CD14-positive monocyte (primary cell): ENCODE data around the gene HM13. TPM values are rescaled to one million over a fixed set of nuclear protein-coding genes. Genes with fewer than 3 reads are reported as not detected.
A peak's percentile ranks its signal among the peaks of the same experiment; 100 is the strongest.

Experiments used
- DNase-seq, 3 donors: peaks; one replicate each; pipeline ENCODE4 v3.0.0-alpha.2; 2011 to 2022
- H2AFZ ChIP-seq: 2 replicates; pipeline ENCODE4 v1.6.0; 2012; ENCODE audit warnings: mild to moderate bottlenecking, low read depth, low read length, inconsistent platforms; ENCODE audit not compliant: insufficient read depth, poor library complexity, severe bottlenecking
- H3K27ac ChIP-seq, 2 donors: 1 replicate in 1 of 2; 2 replicates in 1 of 2; pipeline ENCODE4 v1.5.1; 2012 to 2013; ENCODE audit warnings: low read length in 2 of 2, control low read depth in 1 of 2, inconsistent platforms in 1 of 2, low read depth in 1 of 2, mild to moderate bottlenecking in 1 of 2
- H3K27me3 ChIP-seq, 2 donors: one replicate each; pipeline versions ENCODE4 v1.6.0 to v1.6.1; 2011 to 2013; ENCODE audit warnings: low read length in 2 of 2; ENCODE audit not compliant: control insufficient read depth in 2 of 2, insufficient read depth in 2 of 2
- H3K36me3 ChIP-seq, 2 donors: replicated peaks in 1 of 2; 1 replicate in 1 of 2; 2 replicates in 1 of 2; pipeline versions ENCODE4 v1.5.1 to v1.6.1; 2012 to 2013; ENCODE audit warnings: low read length in 2 of 2, control low read depth in 1 of 2, inconsistent platforms in 1 of 2, mild to moderate bottlenecking in 1 of 2; ENCODE audit not compliant: insufficient read depth in 2 of 2, control insufficient read depth in 1 of 2
- H3K4me1 ChIP-seq, 2 donors: 1 replicate in 1 of 2; 2 replicates in 1 of 2; pipeline versions ENCODE4 v1.5.1 to v1.6.1; 2012 to 2013; ENCODE audit warnings: low read length in 2 of 2, control low read depth in 1 of 2, inconsistent platforms in 1 of 2, mild to moderate bottlenecking in 1 of 2, moderate library complexity in 1 of 2; ENCODE audit not compliant: insufficient read depth in 2 of 2, control insufficient read depth in 1 of 2
- H3K4me2 ChIP-seq: replicated peaks from 2 replicates; pipeline ENCODE3; 2012; ENCODE audit warnings: low read length, moderate library complexity, mild to moderate bottlenecking; ENCODE audit not compliant: poor library complexity, severe bottlenecking; ENCODE audit errors: extremely low read depth
- H3K4me3 ChIP-seq, 3 experiments: fragments of 200-600 bp in 1 of 3; sonication (generic) in 1 of 3; replicated peaks in 1 of 3; 1 replicate in 2 of 3; 2 replicates in 1 of 3; pipeline ENCODE4 v1.5.1; 2011 to 2013; ENCODE audit warnings: low read length in 3 of 3, mild to moderate bottlenecking in 3 of 3, control low read depth in 2 of 3, low read depth in 2 of 3, inconsistent platforms in 1 of 3, moderate library complexity in 1 of 3
- H3K79me2 ChIP-seq: 2 replicates; pipeline ENCODE4 v1.6.0; 2012; ENCODE audit warnings: mild to moderate bottlenecking, control low read depth, inconsistent platforms, low read length, moderate library complexity; ENCODE audit not compliant: insufficient read depth
- H3K9ac ChIP-seq: 2 replicates; pipeline ENCODE4 v1.6.0; 2017; ENCODE audit warnings: low read length, mild to moderate bottlenecking; ENCODE audit not compliant: insufficient read depth, poor library complexity, severe bottlenecking
- H3K9me3 ChIP-seq, 2 donors: replicated peaks in 1 of 2; 1 replicate in 1 of 2; 2 replicates in 1 of 2; pipeline versions ENCODE4 v1.5.1 to v1.6.1; 2012 to 2013; ENCODE audit warnings: low read length in 2 of 2, control low read depth in 1 of 2; ENCODE audit not compliant: control insufficient read depth in 1 of 2, insufficient read depth in 1 of 2
- H4K20me1 ChIP-seq: 2 replicates; pipeline ENCODE4 v1.6.0; 2012; ENCODE audit warnings: mild to moderate bottlenecking, low read length, control low read depth, moderate library complexity; ENCODE audit not compliant: insufficient read depth
- H3K27ac Mint-ChIP-seq, 7 donors: one replicate each; pipeline ENCODE4 v1.8.0; 2020; ENCODE audit warnings: mild to moderate bottlenecking in 7 of 7, mixed read lengths in 7 of 7, moderate library complexity in 6 of 7, inconsistent platforms in 2 of 7
- H3K27me3 Mint-ChIP-seq, 3 donors: one replicate each; pipeline ENCODE4 v1.8.0; 2021 to 2022; ENCODE audit warnings: low read depth in 3 of 3, mild to moderate bottlenecking in 3 of 3, mixed read lengths in 3 of 3, moderate library complexity in 3 of 3, inconsistent platforms in 1 of 3
- H3K36me3 Mint-ChIP-seq, 2 donors: one replicate each; pipeline ENCODE4 v1.8.0; 2020; ENCODE audit warnings: mixed read lengths in 2 of 2, inconsistent platforms in 1 of 2, mild to moderate bottlenecking in 1 of 2
- H3K4me1 Mint-ChIP-seq: one replicate; pipeline ENCODE4 v1.8.0; 2020; ENCODE audit warnings: mild to moderate bottlenecking, mixed read lengths
- H3K4me3 Mint-ChIP-seq, 2 donors: one replicate each; pipeline ENCODE4 v1.8.0; 2020; ENCODE audit warnings: mild to moderate bottlenecking in 2 of 2, mixed read lengths in 2 of 2, moderate library complexity in 1 of 2
- H3K9me3 Mint-ChIP-seq, 7 donors: one replicate each; pipeline ENCODE4 v1.8.0; 2020 to 2022; ENCODE audit warnings: mixed read lengths in 7 of 7, mild to moderate bottlenecking in 6 of 7, moderate library complexity in 6 of 7, inconsistent platforms in 2 of 7
- whole genome bisulfite sequencing: methylation state at CpG from one replicate; pipeline ENCODE4 v1.1.5; 2013; ENCODE audit warnings: missing lambda C conversion rate; ENCODE audit not compliant: insufficient coverage; 5-methylcytosine and 5-hydroxymethylcytosine counted together
- intact Hi-C, 2 donors: fragments of 100-400 bp; cut with micrococcal nuclease; formaldehyde crosslinking; loops; one replicate each; pipeline versions ENCODE4 v1.15.0 to v1.15.1; 2023
- polyA plus RNA-seq, 3 donors: library from polyadenylated mRNA; depleted of rRNA in 1 of 3; unstranded in 2 of 3; stranded (reverse) in 1 of 3; fragments of 300-500 nt in 2 of 3; fragments of >200 nt in 1 of 3; fragmentation: Illumina TruSeq in 2 of 3; gene quantifications; 1 replicate in 2 of 3; 2 replicates in 1 of 3; pipeline ENCODE4 v1.2.3, GENCODE V29; 2012 to 2021
- TF ChIP-seq, protein P1 (sequence below): fragments of 200-600 bp; IDR thresholded peaks from one replicate; pipeline ENCODE4 v1.8.0; 2022; ENCODE audit warnings: antibody characterized with exemption, mild to moderate bottlenecking

Gene HM13
- polyA plus RNA-seq, 3 donors, result 199 to 329 (median 320) TPM

DNA sequence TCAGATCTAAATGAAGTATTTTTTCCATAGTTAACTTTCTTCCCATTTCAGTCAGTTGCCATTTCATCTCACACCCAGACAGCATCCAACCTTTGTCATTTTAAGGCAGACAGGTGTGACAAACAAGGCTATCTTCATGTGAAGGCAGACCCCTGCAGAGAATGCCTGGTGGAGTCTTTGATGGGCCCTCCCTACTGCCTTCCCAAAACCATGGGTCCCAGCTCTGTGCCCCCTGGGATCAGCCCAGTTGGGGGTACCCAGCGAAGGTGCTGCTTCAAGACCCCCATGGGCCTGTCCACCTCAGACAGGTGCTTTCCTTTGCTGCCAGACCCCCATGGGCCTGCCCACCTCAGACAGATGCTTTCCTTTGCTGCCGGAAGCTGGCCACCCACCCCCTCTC lies 62.5 kb downstream of the HM13 start:
- no peaks in the 10 kb centered on the region for H3K27me3 ChIP-seq
- no peaks in the 10 kb centered on the region for H4K20me1 ChIP-seq
- no peak overlapping the region for H3K4me3 ChIP-seq
- no peak overlapping the region for H3K4me3 Mint-ChIP-seq
- H3K4me2 ChIP-seq, result no peak overlapping the region
- intact Hi-C loops, result no loop called here
- no peak for DNase-seq
- no peak overlapping the region for H2AFZ ChIP-seq
- no peak overlapping the region for H3K27ac Mint-ChIP-seq
- H3K9ac ChIP-seq, result no peak overlapping the region
- no peaks in the 10 kb centered on the region for H3K9me3 ChIP-seq
- H3K79me2 ChIP-seq, result no peaks in the 10 kb centered on the region
- TF ChIP-seq, protein P1, sequence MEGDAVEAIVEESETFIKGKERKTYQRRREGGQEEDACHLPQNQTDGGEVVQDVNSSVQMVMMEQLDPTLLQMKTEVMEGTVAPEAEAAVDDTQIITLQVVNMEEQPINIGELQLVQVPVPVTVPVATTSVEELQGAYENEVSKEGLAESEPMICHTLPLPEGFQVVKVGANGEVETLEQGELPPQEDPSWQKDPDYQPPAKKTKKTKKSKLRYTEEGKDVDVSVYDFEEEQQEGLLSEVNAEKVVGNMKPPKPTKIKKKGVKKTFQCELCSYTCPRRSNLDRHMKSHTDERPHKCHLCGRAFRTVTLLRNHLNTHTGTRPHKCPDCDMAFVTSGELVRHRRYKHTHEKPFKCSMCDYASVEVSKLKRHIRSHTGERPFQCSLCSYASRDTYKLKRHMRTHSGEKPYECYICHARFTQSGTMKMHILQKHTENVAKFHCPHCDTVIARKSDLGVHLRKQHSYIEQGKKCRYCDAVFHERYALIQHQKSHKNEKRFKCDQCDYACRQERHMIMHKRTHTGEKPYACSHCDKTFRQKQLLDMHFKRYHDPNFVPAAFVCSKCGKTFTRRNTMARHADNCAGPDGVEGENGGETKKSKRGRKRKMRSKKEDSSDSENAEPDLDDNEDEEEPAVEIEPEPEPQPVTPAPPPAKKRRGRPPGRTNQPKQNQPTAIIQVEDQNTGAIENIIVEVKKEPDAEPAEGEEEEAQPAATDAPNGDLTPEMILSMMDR, result no peak
- H3K4me1 Mint-ChIP-seq, result peaks cover 25% of the 10 kb centered on the region
- peaks cover 0 to 1% (median 0%) of the 10 kb centered on the region in 3 donors for H3K27me3 Mint-ChIP-seq
- peaks cover 0 to 5% (median 3%) of the 10 kb centered on the region in 7 donors for H3K9me3 Mint-ChIP-seq
- no CpG with 5 or more reads among the region's 2 CpGs for WGBS
- no peaks in the 10 kb centered on the region for H3K36me3 ChIP-seq
- no peak overlapping the region for H3K27ac ChIP-seq
- peaks cover 8 to 16% of the 10 kb centered on the region in 2 donors for H3K36me3 Mint-ChIP-seq
- peaks cover 19 to 20% of the 10 kb centered on the region in 2 donors for H3K4me1 ChIP-seq

DNA sequence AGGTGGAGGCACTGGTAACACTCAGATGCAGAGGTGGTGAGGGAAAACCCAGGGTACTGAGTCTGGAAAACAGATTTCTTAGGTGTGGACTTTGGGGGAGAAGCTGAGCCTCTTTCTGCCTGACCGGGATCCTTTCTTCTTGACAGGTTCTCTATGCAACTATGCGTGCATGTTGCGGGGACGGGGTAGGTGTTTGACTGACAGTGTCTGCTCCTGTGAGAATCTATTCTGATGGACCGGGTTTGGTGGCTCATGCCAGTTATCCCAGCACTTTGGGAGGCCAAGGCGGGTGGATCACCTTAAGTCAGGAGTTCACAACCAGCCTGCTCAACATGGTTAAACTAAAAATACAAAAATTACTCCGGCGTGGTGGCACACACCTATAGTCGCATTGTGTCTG lies 63.0 kb downstream of the HM13 start:
- H3K36me3 Mint-ChIP-seq, result peaks cover 8 to 16% of the 10 kb centered on the region in 2 donors
- peak overlapping the region in 1 of 7 donors; percentile 32 for H3K27ac Mint-ChIP-seq
- 95% methylated on average over 7 of the region's 9 CpGs for WGBS
- peaks cover 0 to 1% (median 0%) of the 10 kb centered on the region in 3 donors for H3K27me3 Mint-ChIP-seq
- Histone ChIP-seq H3K4me3 (no peak overlapping the region), H3K9ac (no peak overlapping the region), H3K27ac (no peak overlapping the region), H4K20me1 (no peaks in the 10 kb centered on the region), H3K4me2 (no peak overlapping the region), H3K9me3 (no peaks in the 10 kb centered on the region), H3K27me3 (no peaks in the 10 kb centered on the region), H3K79me2 (no peaks in the 10 kb centered on the region), H3K36me3 (no peaks in the 10 kb centered on the region), H2AFZ (no peak overlapping the region), H3K4me1 (peaks cover 16 to 17% of the 10 kb centered on the region in 2 donors)
- H3K4me3 Mint-ChIP-seq, result no peak overlapping the region
- intact Hi-C loops, result no loop called here
- peaks cover 0 to 5% (median 3%) of the 10 kb centered on the region in 7 donors for H3K9me3 Mint-ChIP-seq
- DNase-seq, result no peak
- peaks cover 21% of the 10 kb centered on the region for H3K4me1 Mint-ChIP-seq
- TF ChIP-seq, protein P1, result no peak
